H4 (cell line): ENCODE results near the gene IGFN1. TPM values are rescaled to one million over a fixed set of nuclear protein-coding genes. Genes with fewer than 3 reads are reported as not detected.

Experiments used
- DNase-seq: peaks from one replicate; pipeline ENCODE4 v3.0.0-alpha.2; 2015; ENCODE audit warnings: low spot score
- total RNA-seq: library from RNA; depleted of rRNA; stranded (reverse); fragments of >200 nt; shearing (Covaris generic); gene quantifications from 2 replicates; pipeline ENCODE4 v1.2.3, GENCODE V29; 2014; rRNA removed

IGFN1 gene
- total RNA-seq = 0.14 TPM in 1 of 2 replicates, not detected in the other

GRCh38 chr1:201190624-201191051 is at the start of gene IGFN1:
Gene IGFN1 (plus strand): TSS chr1:201190824. CDS start chr1:201193294, 2,470 bp downstream.
- DNase-seq = no peak

- DNase-seq = no peak
These were observed 49.7 kb upstream of the IGFN1 start for GRCh38 chr1:201140941-201141260.

- no peak for DNase-seq
These were observed 49.2 kb upstream of the IGFN1 start for GRCh38 chr1:201141418-201141817.

- DNase-seq = no peak
These were observed 48.4 kb upstream of the IGFN1 start for GRCh38 chr1:201142011-201142848.

- DNase-seq = no peak
These were observed 47.5 kb upstream of the IGFN1 start for GRCh38 chr1:201142849-201143725.

- DNase-seq = no peak
These were observed 46.6 kb upstream of the IGFN1 start for GRCh38 chr1:201143726-201144635.

- no peak for DNase-seq
These were observed 45.9 kb upstream of the IGFN1 start for GRCh38 chr1:201144701-201145100.

- DNase-seq = no peak
These were observed 45.5 kb upstream of the IGFN1 start for GRCh38 chr1:201145132-201145531.

GRCh38 chr1:201145816-201146215 is 44.8 kb upstream of the IGFN1 start:
- DNase-seq = no peak

- DNase-seq = no peak
These were observed 43.8 kb upstream of the IGFN1 start for GRCh38 chr1:201146626-201147390.

GRCh38 chr1:201147396-201148015 is 43.1 kb upstream of the IGFN1 start:
- no peak for DNase-seq

GRCh38 chr1:201149400-201149799 is 41.2 kb upstream of the IGFN1 start:
- peak; percentile 55 for DNase-seq

GRCh38 chr1:201153474-201154388 is 36.9 kb upstream of the IGFN1 start:
- DNase-seq = no peak

GRCh38 chr1:201154389-201155165 is 36.0 kb upstream of the IGFN1 start, which contains the start of gene TMEM9:
Gene TMEM9 (minus strand): TSS chr1:201154474. CDS start chr1:201153923, 551 bp downstream.
- peak; percentile 89 for DNase-seq

GRCh38 chr1:201155354-201155753 is 35.3 kb upstream of the IGFN1 start:
- no peak for DNase-seq

GRCh38 chr1:201156346-201156745 is 34.3 kb upstream of the IGFN1 start:
- DNase-seq = no peak

GRCh38 chr1:201156819-201157218 is 33.8 kb upstream of the IGFN1 start:
- DNase-seq = no peak

- DNase-seq = no peak
These were observed 32.7 kb upstream of the IGFN1 start for GRCh38 chr1:201157949-201158348.
